K562 (cell line): ENCODE measurements around the gene ERVH48-1. TPM values are rescaled to one million over a fixed set of nuclear protein-coding genes. Genes with fewer than 3 reads are reported as not detected.

Experiments used
- ARID3B ChIP-seq: fragments of 250-450 bp; sonication (Bioruptor Pico); IDR thresholded peaks from 2 replicates; pipeline ENCODE4 v1.4.0; 2020; ENCODE audit warnings: borderline replicate concordance
- CTBP1 ChIP-seq: fragments of 450-650 bp; IDR thresholded peaks from 2 replicates; pipeline ENCODE4 v1.6.1; 2016; ENCODE audit warnings: borderline replicate concordance
- GMEB1 ChIP-seq: fragments of 250-450 bp; sonication (Bioruptor Pico); IDR thresholded peaks from 2 replicates; pipeline ENCODE4 v1.4.0; 2020; ENCODE audit warnings: mild to moderate bottlenecking
- GTF2A2 ChIP-seq: IDR thresholded peaks from 2 replicates; pipeline ENCODE4 v1.6.1; 2016; ENCODE audit warnings: mild to moderate bottlenecking, missing genetic modification characterization, missing compliant biosample characterization
- HINFP ChIP-seq: fragments of 450-650 bp; conservative IDR thresholded peaks from 2 replicates; pipeline ENCODE4 v1.6.1; 2016; ENCODE audit warnings: missing genetic modification characterization, low read depth, mild to moderate bottlenecking, control low read depth, missing compliant biosample characterization
- KLF6 ChIP-seq: fragments of 250-450 bp; sonication (Bioruptor Pico); IDR thresholded peaks from 2 replicates; pipeline ENCODE4 v1.4.0; 2020; ENCODE audit warnings: mild to moderate bottlenecking, moderate library complexity, borderline replicate concordance
- PHTF2 ChIP-seq: fragments of 250-450 bp; sonication (Bioruptor Pico); IDR thresholded peaks from 2 replicates; pipeline ENCODE4 v1.5.0; 2021; ENCODE audit warnings: mild to moderate bottlenecking
- PTTG1 ChIP-seq: fragments of 450-650 bp; IDR thresholded peaks from 2 replicates; pipeline ENCODE4 v1.6.1; 2016; ENCODE audit warnings: low read depth, mild to moderate bottlenecking, missing genetic modification characterization, missing compliant biosample characterization
- PYGO2 ChIP-seq: fragments of 450-650 bp; IDR thresholded peaks from 2 replicates; pipeline ENCODE4 v1.6.1; 2016; ENCODE audit warnings: mild to moderate bottlenecking, missing genetic modification characterization, moderate library complexity, missing compliant biosample characterization
- RNF219 ChIP-seq: fragments of 250-450 bp; sonication (Bioruptor Pico); IDR thresholded peaks from 2 replicates; pipeline ENCODE4 v1.5.0; 2022; ENCODE audit warnings: mild to moderate bottlenecking
- TAL1 ChIP-seq: fragments of 450-650 bp; IDR thresholded peaks from 2 replicates; pipeline ENCODE4 v1.6.1; 2016; ENCODE audit warnings: mild to moderate bottlenecking
- TCF3 ChIP-seq: sonication (generic); formaldehyde crosslinking; IDR thresholded peaks from 2 replicates; pipeline ENCODE4 v1.4.0; 2020; ENCODE audit warnings: mild to moderate bottlenecking, missing genetic modification reagents
- THAP7 ChIP-seq: fragments of 250-450 bp; sonication (Bioruptor Pico); IDR thresholded peaks from 2 replicates; pipeline ENCODE4 v1.5.0; 2021
- ZNF175 ChIP-seq: fragments of 200-800 bp; sonication (Bioruptor generic); IDR thresholded peaks from 2 replicates; pipeline ENCODE4 v1.6.1; 2016; ENCODE audit warnings: low read depth, mild to moderate bottlenecking, missing genetic modification characterization, missing compliant biosample characterization
- ZNF518B ChIP-seq: fragments of 250-450 bp; sonication (Bioruptor Pico); IDR thresholded peaks from 2 replicates; pipeline ENCODE4 v1.5.0; 2021; ENCODE audit warnings: mild to moderate bottlenecking, moderate library complexity
- ZNF584 ChIP-seq: fragments of 200-800 bp; sonication (Bioruptor generic); IDR thresholded peaks from 2 replicates; pipeline ENCODE4 v1.6.1; 2016; ENCODE audit warnings: low read depth, mild to moderate bottlenecking, missing genetic modification characterization, missing compliant biosample characterization
- polyA plus RNA-seq, 8 experiments: library from polyadenylated mRNA; depleted of rRNA in 4 of 8; stranded (reverse) in 5 of 8; unstranded in 3 of 8; fragments of >200 nt; fragmentation: Nextera tagmentation in 2 of 8; fragmentation: Illumina TruSeq in 1 of 8; extraction: Ambion mirVana in 2 of 8; extraction: Trizol in 1 of 8; gene quantifications; 2 replicates each; pipeline versions ENCODE4 v1.2.1 to v1.2.3, GENCODE V29; 2011 to 2014; ENCODE audit warnings: inconsistent platforms in 1 of 8, missing spikeins in 1 of 8
- total RNA-seq, 7 experiments: library from RNA; depleted of rRNA in 6 of 7; stranded (reverse); fragments of >200 nt in 6 of 7; fragmentation: Illumina TruSeq in 2 of 7; extraction: Trizol in 2 of 7; gene quantifications; 2 replicates each; pipeline versions ENCODE4 v1.2.1 to v1.2.3, GENCODE V29; 2011 to 2021; ENCODE audit warnings: low replicate concordance in 1 of 7

Gene ERVH48-1
- total and polyA plus RNA-seq, 9 of the 15 experiments (the other 6 are each of a cell fraction or from before 2014, with no cell fraction given): 0.08 to 0.49 (median 0.16) TPM; not detected in 3

GRCh38 chr21:42936360-42936759, 10.9 kb upstream of the ERVH48-1 start (continued):
- TF ChIP-seq ZNF584 (peak; percentile 55; the same call in 1 of the 2 replicates), PHTF2 (CRISPR knock-in tag) (peak; percentile 91), ARID3B (peak; percentile 29; the same call in 1 of the 2 replicates), ZNF175 (CRISPR knock-in tag) (peak; percentile 87; the same call in 1 of the 2 replicates), TAL1 (peak; percentile 37), TCF3 (CRISPR knock-in tag) (peak; percentile 41; the same call in 1 of the 2 replicates), HINFP (tag) (peak; percentile 77; the same call in 1 of the 2 replicates), PYGO2 (tag) (peak; percentile 75), GTF2A2 (tag) (peak; percentile 77), KLF6 (peak; percentile 97), RNF219 (CRISPR knock-in tag) (peak; percentile 83; the same call in 1 of the 2 replicates), GMEB1 (CRISPR knock-in tag) (peak; percentile 63), ZNF518B (0 out of 2 replicates have a peak, but pooled peaks have one; percentile 66), PTTG1 (peak; percentile 93), CTBP1 (peak; percentile 24; the same call in 1 of the 2 replicates), THAP7 (CRISPR knock-in tag) (peak; percentile 63; the same call in 1 of the 2 replicates)
